OCI-LY3 (cell line): ENCODE results near the gene MPRIP.

Experiments used
- H2AFZ ChIP-seq: fragments of 200-600, 300-600 bp; shearing (Covaris generic); 2 replicates; pipeline ENCODE4 v1.6.0; 2014; ENCODE audit warnings: antibody characterized with exemption, low read depth, low read length
- H3K27ac ChIP-seq: fragments of 200-600, 300-600 bp; sonication (generic); 2 replicates; pipeline ENCODE4 v1.5.1; 2014; ENCODE audit warnings: mild to moderate bottlenecking, low read length, moderate library complexity, mixed read lengths
- H3K27me3 ChIP-seq: fragments of 200-600, 300-600 bp; sonication (generic); 2 replicates; pipeline ENCODE4 v1.6.1; 2014; ENCODE audit warnings: low read depth, low read length, mixed read lengths
- H3K36me3 ChIP-seq: fragments of 200-600, 300-600 bp; sonication (generic); replicated peaks from 2 replicates; pipeline ENCODE3; 2014; ENCODE audit warnings: low read depth, low read length, mixed read lengths
- H3K4me1 ChIP-seq: fragments of 300-600, 200-600 bp; sonication (generic); 2 replicates; pipeline ENCODE4 v1.6.1; 2014; ENCODE audit warnings: low read length, mixed read lengths
- H3K4me2 ChIP-seq: fragments of 200-600, 300-600 bp; sonication (generic); 2 replicates; pipeline ENCODE4 v1.6.1; 2014; ENCODE audit warnings: low read length, mixed read lengths
- H3K4me3 ChIP-seq: fragments of 300-600, 200-600 bp; sonication (generic); 2 replicates; pipeline ENCODE4 v1.5.1; 2014; ENCODE audit warnings: antibody characterized with exemption, mild to moderate bottlenecking, low read length, moderate library complexity
- H3K79me2 ChIP-seq: fragments of 300-600, 200-600 bp; shearing (Covaris generic); 2 replicates; pipeline ENCODE4 v1.6.1; 2014; ENCODE audit warnings: mild to moderate bottlenecking, low read length, mixed read lengths
- H3K9ac ChIP-seq: fragments of 300-600, 200-600 bp; shearing (Covaris generic); 2 replicates; pipeline ENCODE4 v1.6.0; 2014; ENCODE audit warnings: mild to moderate bottlenecking, low read length, moderate library complexity
- H3K9me3 ChIP-seq: fragments of 200-600, 300-600 bp; shearing (Covaris generic); 2 replicates; pipeline ENCODE4 v1.6.1; 2014; ENCODE audit warnings: low read length, mixed read lengths; ENCODE audit not compliant: insufficient read depth
- H4K20me1 ChIP-seq: fragments of 200-600, 300-600 bp; sonication (generic); 2 replicates; pipeline ENCODE4 v1.6.1; 2016; ENCODE audit warnings: low read length, mixed read lengths; ENCODE audit not compliant: insufficient read depth
- EZH2phosphoT487 ChIP-seq: fragments of 200-600 bp; shearing (Covaris generic); IDR thresholded peaks from 2 replicates; pipeline ENCODE4 v1.6.1; 2018; ENCODE audit warnings: antibody characterized with exemption, mixed run types, low read depth
- TF ChIP-seq, protein P1 (sequence below): fragments of 200-600, 300-600 bp; sonication (generic); IDR thresholded peaks from 2 replicates; pipeline ENCODE4 v1.5.1; 2014; ENCODE audit warnings: antibody characterized with exemption, low read length, low read depth

The MPRIP gene

GRCh38 chr17:17104036-17104435, 61.8 kb downstream of the MPRIP start:
- H3K27me3 ChIP-seq: no peaks in the 10 kb centered on the region
- no peaks in the 10 kb centered on the region; the same call in 1 of the 2 replicates for H4K20me1 ChIP-seq
- no peak overlapping the region for H3K4me3 ChIP-seq
- H3K9ac ChIP-seq: no peak overlapping the region
- no peak overlapping the region for H3K4me2 ChIP-seq
- no peak overlapping the region for H2AFZ ChIP-seq
- H3K36me3 ChIP-seq: no peaks in the 10 kb centered on the region
- H3K27ac ChIP-seq: no peak overlapping the region
- no peaks in the 10 kb centered on the region for H3K79me2 ChIP-seq
- no peaks in the 10 kb centered on the region for H3K4me1 ChIP-seq
- no peaks in the 10 kb centered on the region for H3K9me3 ChIP-seq
- TF ChIP-seq, protein P1, sequence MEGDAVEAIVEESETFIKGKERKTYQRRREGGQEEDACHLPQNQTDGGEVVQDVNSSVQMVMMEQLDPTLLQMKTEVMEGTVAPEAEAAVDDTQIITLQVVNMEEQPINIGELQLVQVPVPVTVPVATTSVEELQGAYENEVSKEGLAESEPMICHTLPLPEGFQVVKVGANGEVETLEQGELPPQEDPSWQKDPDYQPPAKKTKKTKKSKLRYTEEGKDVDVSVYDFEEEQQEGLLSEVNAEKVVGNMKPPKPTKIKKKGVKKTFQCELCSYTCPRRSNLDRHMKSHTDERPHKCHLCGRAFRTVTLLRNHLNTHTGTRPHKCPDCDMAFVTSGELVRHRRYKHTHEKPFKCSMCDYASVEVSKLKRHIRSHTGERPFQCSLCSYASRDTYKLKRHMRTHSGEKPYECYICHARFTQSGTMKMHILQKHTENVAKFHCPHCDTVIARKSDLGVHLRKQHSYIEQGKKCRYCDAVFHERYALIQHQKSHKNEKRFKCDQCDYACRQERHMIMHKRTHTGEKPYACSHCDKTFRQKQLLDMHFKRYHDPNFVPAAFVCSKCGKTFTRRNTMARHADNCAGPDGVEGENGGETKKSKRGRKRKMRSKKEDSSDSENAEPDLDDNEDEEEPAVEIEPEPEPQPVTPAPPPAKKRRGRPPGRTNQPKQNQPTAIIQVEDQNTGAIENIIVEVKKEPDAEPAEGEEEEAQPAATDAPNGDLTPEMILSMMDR: no peak
- no peak for TF ChIP-seq EZH2phosphoT487

DNA sequence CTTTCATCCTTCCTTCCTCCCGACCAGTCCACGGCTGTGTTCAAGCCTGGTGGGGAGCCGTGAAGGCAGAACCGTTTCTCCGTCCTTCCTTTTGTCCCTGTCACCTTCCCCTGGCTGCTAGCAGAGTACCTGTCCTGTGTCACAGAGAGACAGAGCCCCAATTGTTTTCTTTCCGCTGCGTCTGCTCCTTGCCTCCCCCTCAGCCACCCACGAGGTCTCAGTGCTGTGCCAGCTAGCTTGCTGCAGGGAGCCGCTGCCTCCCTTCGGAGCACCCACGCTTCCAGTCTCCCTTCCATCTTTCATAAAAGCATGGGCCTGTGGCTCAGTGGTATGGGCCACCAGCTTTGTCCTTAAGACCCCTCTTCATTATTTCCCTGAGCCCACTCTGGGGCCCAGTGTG, 62.2 kb downstream of the MPRIP start:
- Histone ChIP-seq H3K27ac (no peak overlapping the region), H3K4me2 (no peak overlapping the region), H3K4me3 (no peak overlapping the region), H3K79me2 (no peaks in the 10 kb centered on the region), H3K36me3 (no peaks in the 10 kb centered on the region), H3K27me3 (no peaks in the 10 kb centered on the region), H4K20me1 (no peaks in the 10 kb centered on the region; the same call in 1 of the 2 replicates), H2AFZ (no peak overlapping the region), H3K9ac (no peak overlapping the region), H3K9me3 (no peaks in the 10 kb centered on the region), H3K4me1 (no peaks in the 10 kb centered on the region)
- TF ChIP-seq EZH2phosphoT487: no peak
- TF ChIP-seq, protein P1: no peak

DNA sequence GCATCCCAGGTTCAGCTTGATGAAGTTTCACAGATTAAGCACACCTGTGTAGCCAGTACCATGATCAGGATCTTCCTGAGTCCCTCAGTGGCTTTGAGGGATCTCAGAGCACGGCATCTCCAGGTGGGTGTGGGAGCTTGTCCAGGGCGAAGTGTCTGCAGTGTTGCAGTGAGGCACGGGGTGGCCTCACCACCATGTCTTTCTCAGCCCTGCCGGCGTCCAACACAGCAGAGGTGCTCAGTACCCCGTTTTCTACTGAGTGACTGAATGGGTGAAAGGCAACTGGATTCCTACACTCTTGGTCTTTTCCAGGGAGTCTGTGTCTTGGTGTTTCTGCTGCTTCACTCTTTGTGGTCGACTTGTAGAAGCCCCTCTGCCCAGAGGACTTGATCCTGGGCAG, 63.7 kb downstream of the MPRIP start:
- Histone ChIP-seq H3K36me3 (no peaks in the 10 kb centered on the region), H3K27ac (no peak overlapping the region), H3K79me2 (no peaks in the 10 kb centered on the region), H3K9me3 (no peaks in the 10 kb centered on the region), H3K4me1 (no peaks in the 10 kb centered on the region), H3K9ac (no peak overlapping the region), H2AFZ (no peak overlapping the region), H4K20me1 (no peaks in the 10 kb centered on the region; the same call in 1 of the 2 replicates), H3K4me2 (no peak overlapping the region), H3K4me3 (no peak overlapping the region), H3K27me3 (no peaks in the 10 kb centered on the region)
- TF ChIP-seq, protein P1: no peak
- TF ChIP-seq EZH2phosphoT487: no peak

- Histone ChIP-seq H3K9me3 (no peaks in the 10 kb centered on the region), H3K4me1 (no peaks in the 10 kb centered on the region), H3K4me2 (no peak overlapping the region), H3K27ac (no peak overlapping the region), H3K27me3 (no peaks in the 10 kb centered on the region), H2AFZ (no peak overlapping the region), H3K79me2 (no peaks in the 10 kb centered on the region), H3K9ac (no peak overlapping the region), H3K36me3 (no peaks in the 10 kb centered on the region), H3K4me3 (no peak overlapping the region), H4K20me1 (no peaks in the 10 kb centered on the region; the same call in 1 of the 2 replicates)
- TF ChIP-seq, protein P1: no peak
- TF ChIP-seq EZH2phosphoT487: no peak
These were observed 64.5 kb downstream of the MPRIP start for GRCh38 chr17:17106756-17107155.
